Endodermal cell (in vitro differentiated cells): ENCODE results near the gene SULT6B1. TPM values are rescaled to one million over a fixed set of nuclear protein-coding genes. Genes with fewer than 3 reads are reported as not detected.

ENCODE experiments used
- DNase-seq: peaks from one replicate; pipeline ENCODE4 v3.0.0-alpha.2; 2017
- H3K27ac ChIP-seq: 2 replicates; pipeline ENCODE4 v1.5.1; 2013; ENCODE audit warnings: mild to moderate bottlenecking, low read depth, low read length, moderate library complexity
- H3K27me3 ChIP-seq: 2 replicates; pipeline ENCODE4 v1.6.1; 2013; ENCODE audit warnings: mild to moderate bottlenecking, low read length, moderate library complexity; ENCODE audit not compliant: insufficient read depth, control insufficient read depth, poor library complexity, severe bottlenecking
- H3K36me3 ChIP-seq: 2 replicates; pipeline ENCODE4 v1.7.0; 2013; ENCODE audit warnings: mild to moderate bottlenecking, low read length, moderate library complexity; ENCODE audit not compliant: control insufficient read depth, insufficient read depth
- H3K4me1 ChIP-seq: one replicate; pipeline ENCODE4 v1.7.0; 2013; ENCODE audit warnings: low read length; ENCODE audit not compliant: control insufficient read depth, insufficient read depth
- H3K4me3 ChIP-seq: 2 replicates; pipeline ENCODE4 v1.5.1; 2013; ENCODE audit warnings: mild to moderate bottlenecking, low read length, moderate library complexity
- H3K9ac ChIP-seq: 2 replicates; pipeline ENCODE4 v1.6.1; 2013; ENCODE audit warnings: mild to moderate bottlenecking, low read length, moderate library complexity; ENCODE audit not compliant: poor library complexity, severe bottlenecking; ENCODE audit errors: extremely low read depth
- H3K9me3 ChIP-seq: 2 replicates; pipeline ENCODE4 v1.6.1; 2013; ENCODE audit warnings: mild to moderate bottlenecking, low read length, moderate library complexity; ENCODE audit not compliant: control insufficient read depth
- H3K27ac Mint-ChIP-seq: 2 replicates; pipeline ENCODE4 v1.8.0; 2020; ENCODE audit warnings: mixed read lengths
- H3K27me3 Mint-ChIP-seq: 2 replicates; pipeline ENCODE4 v1.8.0; 2021; ENCODE audit warnings: mild to moderate bottlenecking, mixed read lengths; ENCODE audit not compliant: insufficient read depth
- H3K36me3 Mint-ChIP-seq: 2 replicates; pipeline ENCODE4 v1.8.0; 2020; ENCODE audit warnings: low read depth, mixed read lengths
- H3K4me1 Mint-ChIP-seq: 2 replicates; pipeline ENCODE4 v1.8.0; 2020; ENCODE audit warnings: mixed read lengths
- H3K4me3 Mint-ChIP-seq: 2 replicates; pipeline ENCODE4 v1.8.0; 2020; ENCODE audit warnings: mild to moderate bottlenecking, moderate library complexity, mixed read lengths
- H3K9me3 Mint-ChIP-seq: 2 replicates; pipeline ENCODE4 v1.8.0; 2020; ENCODE audit warnings: mild to moderate bottlenecking, mixed read lengths
- CTCF ChIP-seq: fragments of 200-600 bp; sonication (generic); conservative IDR thresholded peaks from 2 replicates; pipeline ENCODE4 v1.5.0; 2021; ENCODE audit warnings: antibody characterized with exemption, mild to moderate bottlenecking
- WGBS, 2 experiments: methylation state at CpG; one replicate each; pipeline versions ENCODE4 v1.1.5 to v1.1.7; 2013; ENCODE audit warnings: missing lambda C conversion rate in 2 of 2, mixed read lengths in 1 of 2; ENCODE audit not compliant: insufficient coverage in 1 of 2, insufficient read length in 1 of 2; 5-methylcytosine and 5-hydroxymethylcytosine counted together
- total RNA-seq, 2 donors: library from RNA; stranded (reverse); fragmentation: NEBNext Ultra II Directional in 1 of 2; extraction: Animal tissue kit (Norgen Biotek cat#: 25700) in 1 of 2; gene quantifications; 2 replicates in 1 of 2; 3 replicates in 1 of 2; pipeline ENCODE4 v1.2.1, GENCODE V29; 2021

SULT6B1 gene
- total RNA-seq, 2 donors from 2014 or later: not detected

DNA sequence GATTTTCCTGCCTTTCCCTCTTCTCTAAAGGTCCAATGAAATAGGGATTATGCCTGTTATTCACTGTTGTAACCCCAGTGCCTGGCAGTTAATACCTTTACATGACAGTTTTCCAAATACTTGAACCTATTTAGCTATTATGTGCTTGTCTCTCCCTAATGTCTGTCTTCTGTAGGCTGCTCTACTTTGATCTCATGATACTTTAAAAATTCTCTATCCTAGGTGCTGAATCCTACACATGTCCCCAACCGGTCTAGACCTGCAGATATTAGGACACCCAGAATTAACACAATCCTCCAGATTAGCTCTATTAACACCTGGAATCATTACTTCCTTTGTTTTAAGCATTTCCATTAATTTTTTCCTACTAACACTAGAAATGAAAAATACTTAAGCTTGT lies 35.6 kb upstream of the SULT6B1 start:
- H3K9me3 Mint-ChIP-seq: no peaks in the 10 kb centered on the region
- H3K27me3 ChIP-seq: no peaks in the 10 kb centered on the region
- WGBS, 2 experiments: 85 to 90% methylated on average over 1 of the region's 1 CpG
- no peak for DNase-seq
- H3K4me1 Mint-ChIP-seq: peaks cover 23% of the 10 kb centered on the region
- H3K4me3 Mint-ChIP-seq: no peak overlapping the region
- H3K27me3 Mint-ChIP-seq: no peaks in the 10 kb centered on the region
- TF ChIP-seq CTCF: no peak
- H3K4me1 ChIP-seq: no peaks in the 10 kb centered on the region
- H3K9ac ChIP-seq: no peak overlapping the region
- H3K27ac Mint-ChIP-seq: no peak overlapping the region
- H3K36me3 Mint-ChIP-seq: peaks cover 56% of the 10 kb centered on the region
- H3K9me3 ChIP-seq: no peaks in the 10 kb centered on the region
- no peak overlapping the region for H3K27ac ChIP-seq
- peaks cover 77% of the 10 kb centered on the region for H3K36me3 ChIP-seq
- peak overlapping the region; percentile 57 for H3K4me3 ChIP-seq

GRCh38 chr2:37223131-37223530 lies 34.7 kb upstream of the SULT6B1 start:
- no peak overlapping the region for H3K4me3 ChIP-seq
- H3K27me3 Mint-ChIP-seq: no peaks in the 10 kb centered on the region
- no peak for TF ChIP-seq CTCF
- no peaks in the 10 kb centered on the region for H3K9me3 ChIP-seq
- H3K27me3 ChIP-seq: no peaks in the 10 kb centered on the region
- H3K4me1 ChIP-seq: no peaks in the 10 kb centered on the region
- WGBS, 2 experiments: 93 to 97% methylated on average over 4 of the region's 4 CpGs
- H3K27ac Mint-ChIP-seq: no peak overlapping the region
- H3K4me3 Mint-ChIP-seq: no peak overlapping the region
- no peak overlapping the region for H3K27ac ChIP-seq
- H3K36me3 Mint-ChIP-seq: peaks cover 65% of the 10 kb centered on the region
- H3K9me3 Mint-ChIP-seq: no peaks in the 10 kb centered on the region
- no peak overlapping the region for H3K9ac ChIP-seq
- peaks cover 23% of the 10 kb centered on the region for H3K4me1 Mint-ChIP-seq
- DNase-seq: no peak
- H3K36me3 ChIP-seq: peaks cover 82% of the 10 kb centered on the region

DNA sequence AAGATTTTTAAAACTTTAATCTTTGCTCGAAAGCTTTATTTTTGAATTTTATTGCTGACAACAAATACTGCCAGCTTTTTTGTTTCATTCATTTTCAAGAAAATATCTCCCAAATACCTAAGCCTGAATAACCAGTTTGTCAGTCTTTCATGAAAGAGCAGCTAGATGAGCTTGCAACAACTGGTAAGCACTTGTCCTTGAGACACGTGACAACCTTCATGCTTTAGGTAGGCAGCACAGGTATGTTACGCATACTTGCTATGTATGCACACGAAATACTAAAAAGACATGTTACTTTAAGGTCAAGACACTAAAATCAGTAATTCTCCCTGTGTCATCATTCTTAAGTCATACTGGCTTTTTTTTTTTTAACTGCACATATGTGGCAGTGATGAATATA lies 30.6 kb upstream of the SULT6B1 start:
- Histone ChIP-seq H3K9me3 (no peaks in the 10 kb centered on the region), H3K4me3 (no peak overlapping the region), H3K27ac (no peak overlapping the region), H3K9ac (no peak overlapping the region), H3K27me3 (no peaks in the 10 kb centered on the region), H3K4me1 (no peaks in the 10 kb centered on the region), H3K36me3 (peaks cover 85% of the 10 kb centered on the region)
- TF ChIP-seq CTCF: no peak
- H3K27ac Mint-ChIP-seq: no peak overlapping the region
- peaks cover 76% of the 10 kb centered on the region for H3K36me3 Mint-ChIP-seq
- H3K9me3 Mint-ChIP-seq: no peaks in the 10 kb centered on the region
- no peak overlapping the region for H3K4me3 Mint-ChIP-seq
- H3K27me3 Mint-ChIP-seq: no peaks in the 10 kb centered on the region
- 93 to 96% methylated on average over 3 to 4 of the region's 4 CpGs for WGBS, 2 experiments
- no peak for DNase-seq
- peaks cover 3% of the 10 kb centered on the region for H3K4me1 Mint-ChIP-seq
